WTC11 (cell line): ENCODE data around the gene LRR1. TPM values are rescaled to one million over a fixed set of nuclear protein-coding genes. Genes with fewer than 3 reads are reported as not detected.

Experiments used
- ATAC-seq: fragments of 200-7000 bp; cut with Tn5 transposase; 2 replicates; pipeline ENCODE4 v1.10.0; 2021; ENCODE audit warnings: mild to moderate bottlenecking, moderate library complexity
- CTCF ChIA-PET: fragments of 300-600 bp; sonication (Branson Sonifier 250); formaldehyde crosslinking; loops from one replicate; lab custom pipeline; 2021; ENCODE audit warnings: antibody characterized with exemption; lab: Charles Lee
- POLR2A ChIA-PET: fragments of 350-600 bp; sonication (Branson Sonifier 250); formaldehyde crosslinking; loops from one replicate; lab custom pipeline; 2021; ENCODE audit warnings: antibody characterized with exemption; lab: Charles Lee
- DNase-seq: peaks from one replicate; pipeline ENCODE4 v3.0.0; 2021; ENCODE audit warnings: low spot score
- H3K27ac Mint-ChIP-seq: 2 replicates; pipeline ENCODE4 v1.8.0; 2021; ENCODE audit warnings: mixed read lengths
- H3K27me3 Mint-ChIP-seq: 2 replicates; pipeline ENCODE4 v1.8.0; 2021; ENCODE audit warnings: low read depth, mild to moderate bottlenecking, moderate library complexity, mixed read lengths
- H3K36me3 Mint-ChIP-seq: 2 replicates; pipeline ENCODE4 v1.8.0; 2021; ENCODE audit warnings: mixed read lengths
- H3K4me1 Mint-ChIP-seq: 2 replicates; pipeline ENCODE4 v1.8.0; 2022; ENCODE audit warnings: mixed read lengths
- H3K4me3 Mint-ChIP-seq: 2 replicates; pipeline ENCODE4 v1.8.0; 2021; ENCODE audit warnings: mild to moderate bottlenecking, moderate library complexity, mixed read lengths
- H3K9me3 Mint-ChIP-seq: 2 replicates; pipeline ENCODE4 v1.8.0; 2021; ENCODE audit warnings: mixed read lengths
- EMX1 ChIP-seq: fragments of 250-450 bp; sonication (Bioruptor Pico); IDR thresholded peaks from 2 replicates; pipeline ENCODE4 v1.8.0; 2021; ENCODE audit warnings: mild to moderate bottlenecking
- GABPB1 ChIP-seq: sonication (generic); formaldehyde crosslinking; IDR thresholded peaks from 2 replicates; pipeline ENCODE4 v1.8.1; 2023; ENCODE audit warnings: mild to moderate bottlenecking, missing genetic modification reagents
- GTF2I ChIP-seq: fragments of 250-450 bp; sonication (Bioruptor Pico); conservative IDR thresholded peaks from 2 replicates; pipeline ENCODE4 v1.4.0; 2021; ENCODE audit warnings: mild to moderate bottlenecking
- HMGA2 ChIP-seq: fragments of 250-450 bp; sonication (Bioruptor Pico); IDR thresholded peaks from 2 replicates; pipeline ENCODE4 v1.4.0; 2021; ENCODE audit warnings: mild to moderate bottlenecking, moderate library complexity
- JAZF1 ChIP-seq: fragments of 250-450 bp; sonication (Bioruptor Pico); IDR thresholded peaks from 2 replicates; pipeline ENCODE4 v1.9.0; 2021; ENCODE audit warnings: moderate library complexity, mild to moderate bottlenecking, inconsistent platforms
- MXD4 ChIP-seq: fragments of 250-450 bp; sonication (Bioruptor Pico); IDR thresholded peaks from 2 replicates; pipeline ENCODE4 v1.8.0; 2021; ENCODE audit warnings: mild to moderate bottlenecking, moderate library complexity, borderline replicate concordance
- NR3C1 ChIP-seq: sonication (generic); formaldehyde crosslinking; conservative IDR thresholded peaks from 2 replicates; pipeline ENCODE4 v1.8.1; 2023; ENCODE audit warnings: low read depth, mild to moderate bottlenecking, missing genetic modification reagents
- SP1 ChIP-seq: sonication (generic); formaldehyde crosslinking; conservative IDR thresholded peaks from 2 replicates; pipeline ENCODE4 v1.8.1; 2022; ENCODE audit warnings: missing genetic modification reagents
- TEAD4 ChIP-seq: sonication (generic); formaldehyde crosslinking; IDR thresholded peaks from 2 replicates; pipeline ENCODE4 v1.8.0; 2022; ENCODE audit warnings: mild to moderate bottlenecking, missing genetic modification reagents
- ZNF219 ChIP-seq: sonication (generic); formaldehyde crosslinking; IDR thresholded peaks from 2 replicates; pipeline ENCODE4 v1.8.0; 2023; ENCODE audit warnings: missing genetic modification reagents, mild to moderate bottlenecking, borderline replicate concordance
- total RNA-seq: library from RNA; stranded (reverse); gene quantifications from 3 replicates; pipeline ENCODE4 v1.2.3, GENCODE V29; 2021
- TF ChIP-seq, protein P1 (sequence below): sonication (generic); formaldehyde crosslinking; IDR thresholded peaks from 2 replicates; pipeline ENCODE4 v1.8.1; 2022; ENCODE audit warnings: low read depth, missing genetic modification reagents, borderline replicate concordance
- TF ChIP-seq, protein P2 (sequence below): sonication (generic); formaldehyde crosslinking; IDR thresholded peaks from 2 replicates; pipeline ENCODE4 v1.8.0; 2022; ENCODE audit warnings: mild to moderate bottlenecking, missing genetic modification reagents
- TF ChIP-seq, protein P3 (sequence below): fragments of 250-450 bp; sonication (Bioruptor Pico); IDR thresholded peaks from 2 replicates; pipeline ENCODE4 v1.9.0; 2021; ENCODE audit warnings: moderate library complexity, mild to moderate bottlenecking, inconsistent platforms, borderline replicate concordance
- TF ChIP-seq, protein P4 (sequence below): sonication (generic); formaldehyde crosslinking; IDR thresholded peaks from 2 replicates; pipeline ENCODE4 v1.8.1; 2023; ENCODE audit warnings: mild to moderate bottlenecking, missing genetic modification reagents
- TF ChIP-seq, protein P5 (sequence below): fragments of 250-450 bp; sonication (Bioruptor Pico); IDR thresholded peaks from 2 replicates; pipeline ENCODE4 v1.8.0; 2021; ENCODE audit warnings: mild to moderate bottlenecking
- TF ChIP-seq, protein P6 (sequence below): fragments of 250-450 bp; sonication (Bioruptor Pico); IDR thresholded peaks from 2 replicates; pipeline ENCODE4 v1.9.0; 2021; ENCODE audit warnings: mild to moderate bottlenecking
- TF ChIP-seq, protein P7 (sequence below): sonication (generic); formaldehyde crosslinking; IDR thresholded peaks from 2 replicates; pipeline ENCODE4 v1.8.1; 2023; ENCODE audit warnings: mild to moderate bottlenecking, missing genetic modification reagents, moderate library complexity
- TF ChIP-seq, protein P8 (sequence below): sonication (generic); formaldehyde crosslinking; IDR thresholded peaks from 2 replicates; pipeline ENCODE4 v1.8.1; 2022; ENCODE audit warnings: missing genetic modification reagents, borderline replicate concordance
- TF ChIP-seq, protein P9 (sequence below): sonication (generic); formaldehyde crosslinking; IDR thresholded peaks from 2 replicates; pipeline ENCODE4 v1.8.0; 2023; ENCODE audit warnings: missing genetic modification reagents

The LRR1 gene
- total RNA-seq, 1 experiment from 2014 or later = 42.6 TPM

DNA sequence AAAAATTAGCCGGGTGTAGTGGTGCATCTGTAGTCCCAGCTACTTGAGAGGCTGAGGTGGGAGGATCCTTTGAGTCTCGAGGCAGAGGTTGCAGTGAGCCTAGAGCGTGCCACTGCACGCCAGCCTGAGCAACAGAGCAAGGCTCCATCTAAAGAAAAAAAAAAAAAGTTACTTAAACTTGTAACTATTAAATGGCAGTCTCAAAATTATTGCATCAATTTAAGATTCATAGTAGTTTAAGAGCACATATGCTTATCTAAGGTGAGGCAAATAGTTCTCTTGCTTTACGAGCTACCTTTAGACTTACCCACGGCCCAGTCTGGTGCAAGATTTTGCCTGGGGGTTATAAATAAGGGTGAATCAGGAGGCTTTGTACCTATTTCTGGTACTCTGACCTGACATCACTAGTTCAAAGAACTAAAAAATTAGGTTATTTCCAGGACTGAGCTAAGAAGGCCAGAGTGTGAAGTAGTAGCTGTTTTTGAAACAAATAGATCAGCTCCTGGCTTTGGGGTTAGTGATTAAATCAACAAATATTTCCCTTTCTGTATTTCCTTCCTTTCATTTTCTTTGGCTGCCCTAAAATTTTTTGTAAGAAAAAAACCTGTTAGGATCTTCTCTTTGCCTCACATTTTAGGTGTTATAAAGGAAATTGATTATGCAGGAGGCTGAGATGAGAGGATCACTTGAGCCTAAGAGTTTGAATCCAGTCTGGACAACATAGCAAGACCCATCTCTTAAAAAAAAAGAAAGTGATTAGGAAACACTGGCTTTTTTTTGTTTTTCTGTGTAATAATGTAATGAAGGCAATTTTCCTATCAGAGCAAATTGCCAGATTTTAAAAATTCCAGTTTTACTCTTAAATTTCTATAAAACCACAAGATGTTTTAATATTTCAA is 25.4 kb downstream of the LRR1 start:
- POLR2A ChIA-PET = interaction anchor here (0.9 to 1.3 kb wide), 2 partner anchors 10 to 228 kb away, joined by 3 to 5 read pairs; partner anchors contain the start of gene NEMF
- ATAC-seq = no peak
- no peak for DNase-seq
- Mint-ChIP-seq H3K4me1 (peaks cover 17% of the 10 kb centered on the region), H3K4me3 (no peak overlapping the region)
- TF ChIP-seq ZNF219 (CRISPR knock-in tag) = no peak
- 0 out of 2 replicates have a peak, but pooled peaks have one; percentile 65 for TF ChIP-seq GTF2I (CRISPR knock-in tag)
- TF ChIP-seq, all 79 proteins: peak for 1
- CTCF ChIA-PET = interaction anchor here (0.7 to 1.2 kb wide), 3 partner anchors 10 to 400 kb away, joined by 3 to 8 read pairs (median 3); partner anchors contain the start of gene NEMF
- H3K27me3 Mint-ChIP-seq = no peaks in the 10 kb centered on the region
- H3K36me3 Mint-ChIP-seq = peaks cover 21% of the 10 kb centered on the region
- no peaks in the 10 kb centered on the region for H3K9me3 Mint-ChIP-seq
- H3K27ac Mint-ChIP-seq = peak overlapping the region; percentile 32; the same call in 1 of the 2 replicates

DNA sequence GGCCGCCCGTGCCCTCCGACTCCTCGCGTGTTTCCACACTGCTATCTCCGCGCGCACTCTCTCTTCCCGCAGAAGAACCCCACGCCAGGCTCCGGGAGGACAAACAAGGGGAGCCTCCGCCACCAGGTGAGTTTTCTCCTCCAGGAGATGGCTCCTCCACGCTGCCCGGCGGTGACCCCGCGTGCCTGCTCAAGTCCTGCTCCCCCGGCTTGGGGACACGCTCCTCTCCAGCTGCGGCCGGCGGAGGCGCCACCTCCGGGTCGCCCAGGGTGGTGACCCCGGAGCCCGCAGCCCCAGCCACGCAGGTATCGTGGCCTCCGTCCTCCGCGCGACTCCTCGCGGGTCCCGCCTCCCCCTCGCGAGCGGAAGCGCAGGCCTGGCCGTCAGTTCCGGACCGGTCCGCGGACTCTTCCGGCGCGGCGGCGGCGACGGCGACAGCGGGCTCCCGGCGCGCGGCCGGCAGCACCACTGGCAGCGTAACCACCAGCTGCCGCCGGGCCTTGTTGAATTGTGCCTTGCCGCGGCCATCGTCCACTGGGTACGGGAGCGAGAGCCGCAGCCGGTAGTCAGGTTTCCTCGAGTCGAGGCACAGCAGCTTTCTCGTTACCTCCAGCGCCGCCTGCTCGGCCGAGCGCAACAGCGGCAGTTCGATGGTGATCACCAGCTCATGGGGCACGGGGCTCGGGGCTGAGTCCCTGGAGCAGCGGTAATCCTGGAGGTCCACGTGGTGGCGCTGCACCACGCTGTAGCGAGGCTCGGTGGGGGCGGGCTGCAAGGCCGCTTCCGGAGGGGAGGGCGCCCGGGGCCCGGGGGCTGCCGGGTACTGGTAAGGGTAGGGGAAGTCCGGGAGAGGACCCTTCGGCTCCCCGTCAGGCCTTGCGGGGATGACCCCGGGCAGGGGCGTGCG is 35.2 kb downstream of the LRR1 start:
- Mint-ChIP-seq H3K4me3 (peak overlapping the region; percentile 96), H3K27me3 (no peaks in the 10 kb centered on the region), H3K4me1 (peaks cover 25% of the 10 kb centered on the region), H3K9me3 (no peaks in the 10 kb centered on the region), H3K36me3 (peaks cover 30% of the 10 kb centered on the region), H3K27ac (peak overlapping the region; percentile 98)
- peak; percentile 91 for ATAC-seq
- ChIA-PET CTCF (interaction anchor here (0.5 to 2.9 kb wide), 23 partner anchors 9 to 259 kb away, joined by 3 to 31 read pairs (median 5); partner anchors contain the start of genes ARF6, KLHDC1, KLHDC2 and LRR1), POLR2A (interaction anchor here (0.5 to 3.5 kb wide), 9 partner anchors 10 to 140 kb away, joined by 3 to 39 read pairs (median 5); partner anchors contain the start of genes KLHDC1, KLHDC2, LRR1 and MGAT2)
- DNase-seq = peak; percentile 96
- TF ChIP-seq JAZF1 (CRISPR knock-in tag) = no peak
- TF ChIP-seq, protein P1, sequence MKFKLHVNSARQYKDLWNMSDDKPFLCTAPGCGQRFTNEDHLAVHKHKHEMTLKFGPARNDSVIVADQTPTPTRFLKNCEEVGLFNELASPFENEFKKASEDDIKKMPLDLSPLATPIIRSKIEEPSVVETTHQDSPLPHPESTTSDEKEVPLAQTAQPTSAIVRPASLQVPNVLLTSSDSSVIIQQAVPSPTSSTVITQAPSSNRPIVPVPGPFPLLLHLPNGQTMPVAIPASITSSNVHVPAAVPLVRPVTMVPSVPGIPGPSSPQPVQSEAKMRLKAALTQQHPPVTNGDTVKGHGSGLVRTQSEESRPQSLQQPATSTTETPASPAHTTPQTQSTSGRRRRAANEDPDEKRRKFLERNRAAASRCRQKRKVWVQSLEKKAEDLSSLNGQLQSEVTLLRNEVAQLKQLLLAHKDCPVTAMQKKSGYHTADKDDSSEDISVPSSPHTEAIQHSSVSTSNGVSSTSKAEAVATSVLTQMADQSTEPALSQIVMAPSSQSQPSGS = no peak
- TF ChIP-seq, protein P2, sequence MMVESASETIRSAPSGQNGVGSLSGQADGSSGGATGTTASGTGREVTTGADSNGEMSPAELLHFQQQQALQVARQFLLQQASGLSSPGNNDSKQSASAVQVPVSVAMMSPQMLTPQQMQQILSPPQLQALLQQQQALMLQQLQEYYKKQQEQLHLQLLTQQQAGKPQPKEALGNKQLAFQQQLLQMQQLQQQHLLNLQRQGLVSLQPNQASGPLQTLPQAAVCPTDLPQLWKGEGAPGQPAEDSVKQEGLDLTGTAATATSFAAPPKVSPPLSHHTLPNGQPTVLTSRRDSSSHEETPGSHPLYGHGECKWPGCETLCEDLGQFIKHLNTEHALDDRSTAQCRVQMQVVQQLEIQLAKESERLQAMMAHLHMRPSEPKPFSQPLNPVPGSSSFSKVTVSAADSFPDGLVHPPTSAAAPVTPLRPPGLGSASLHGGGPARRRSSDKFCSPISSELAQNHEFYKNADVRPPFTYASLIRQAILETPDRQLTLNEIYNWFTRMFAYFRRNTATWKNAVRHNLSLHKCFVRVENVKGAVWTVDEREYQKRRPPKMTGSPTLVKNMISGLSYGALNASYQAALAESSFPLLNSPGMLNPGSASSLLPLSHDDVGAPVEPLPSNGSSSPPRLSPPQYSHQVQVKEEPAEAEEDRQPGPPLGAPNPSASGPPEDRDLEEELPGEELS (CRISPR knock-in tag) = no peak
- TF ChIP-seq, protein P3, sequence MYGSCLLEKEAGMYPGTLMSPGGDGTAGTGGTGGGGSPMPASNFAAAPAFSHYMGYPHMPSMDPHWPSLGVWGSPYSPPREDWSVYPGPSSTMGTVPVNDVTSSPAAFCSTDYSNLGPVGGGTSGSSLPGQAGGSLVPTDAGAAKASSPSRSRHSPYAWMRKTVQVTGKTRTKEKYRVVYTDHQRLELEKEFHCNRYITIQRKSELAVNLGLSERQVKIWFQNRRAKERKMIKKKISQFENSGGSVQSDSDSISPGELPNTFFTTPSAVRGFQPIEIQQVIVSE = no peak
- no peak for TF ChIP-seq HMGA2
- TF ChIP-seq SP1 = peak; percentile 90
- TF ChIP-seq, protein P4, sequence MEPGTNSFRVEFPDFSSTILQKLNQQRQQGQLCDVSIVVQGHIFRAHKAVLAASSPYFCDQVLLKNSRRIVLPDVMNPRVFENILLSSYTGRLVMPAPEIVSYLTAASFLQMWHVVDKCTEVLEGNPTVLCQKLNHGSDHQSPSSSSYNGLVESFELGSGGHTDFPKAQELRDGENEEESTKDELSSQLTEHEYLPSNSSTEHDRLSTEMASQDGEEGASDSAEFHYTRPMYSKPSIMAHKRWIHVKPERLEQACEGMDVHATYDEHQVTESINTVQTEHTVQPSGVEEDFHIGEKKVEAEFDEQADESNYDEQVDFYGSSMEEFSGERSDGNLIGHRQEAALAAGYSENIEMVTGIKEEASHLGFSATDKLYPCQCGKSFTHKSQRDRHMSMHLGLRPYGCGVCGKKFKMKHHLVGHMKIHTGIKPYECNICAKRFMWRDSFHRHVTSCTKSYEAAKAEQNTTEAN (CRISPR knock-in tag) = peak; percentile 81; the same call in 1 of the 2 replicates
- TF ChIP-seq, protein P5, sequence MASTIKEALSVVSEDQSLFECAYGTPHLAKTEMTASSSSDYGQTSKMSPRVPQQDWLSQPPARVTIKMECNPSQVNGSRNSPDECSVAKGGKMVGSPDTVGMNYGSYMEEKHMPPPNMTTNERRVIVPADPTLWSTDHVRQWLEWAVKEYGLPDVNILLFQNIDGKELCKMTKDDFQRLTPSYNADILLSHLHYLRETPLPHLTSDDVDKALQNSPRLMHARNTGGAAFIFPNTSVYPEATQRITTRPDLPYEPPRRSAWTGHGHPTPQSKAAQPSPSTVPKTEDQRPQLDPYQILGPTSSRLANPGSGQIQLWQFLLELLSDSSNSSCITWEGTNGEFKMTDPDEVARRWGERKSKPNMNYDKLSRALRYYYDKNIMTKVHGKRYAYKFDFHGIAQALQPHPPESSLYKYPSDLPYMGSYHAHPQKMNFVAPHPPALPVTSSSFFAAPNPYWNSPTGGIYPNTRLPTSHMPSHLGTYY (CRISPR knock-in tag) = no peak
- TF ChIP-seq, protein P6, sequence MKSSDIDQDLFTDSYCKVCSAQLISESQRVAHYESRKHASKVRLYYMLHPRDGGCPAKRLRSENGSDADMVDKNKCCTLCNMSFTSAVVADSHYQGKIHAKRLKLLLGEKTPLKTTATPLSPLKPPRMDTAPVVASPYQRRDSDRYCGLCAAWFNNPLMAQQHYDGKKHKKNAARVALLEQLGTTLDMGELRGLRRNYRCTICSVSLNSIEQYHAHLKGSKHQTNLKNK (CRISPR knock-in tag) = no peak
- TF ChIP-seq, protein P7, sequence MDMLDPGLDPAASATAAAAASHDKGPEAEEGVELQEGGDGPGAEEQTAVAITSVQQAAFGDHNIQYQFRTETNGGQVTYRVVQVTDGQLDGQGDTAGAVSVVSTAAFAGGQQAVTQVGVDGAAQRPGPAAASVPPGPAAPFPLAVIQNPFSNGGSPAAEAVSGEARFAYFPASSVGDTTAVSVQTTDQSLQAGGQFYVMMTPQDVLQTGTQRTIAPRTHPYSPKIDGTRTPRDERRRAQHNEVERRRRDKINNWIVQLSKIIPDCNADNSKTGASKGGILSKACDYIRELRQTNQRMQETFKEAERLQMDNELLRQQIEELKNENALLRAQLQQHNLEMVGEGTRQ (CRISPR knock-in tag) = peak; percentile 68
- TF ChIP-seq, protein P8, sequence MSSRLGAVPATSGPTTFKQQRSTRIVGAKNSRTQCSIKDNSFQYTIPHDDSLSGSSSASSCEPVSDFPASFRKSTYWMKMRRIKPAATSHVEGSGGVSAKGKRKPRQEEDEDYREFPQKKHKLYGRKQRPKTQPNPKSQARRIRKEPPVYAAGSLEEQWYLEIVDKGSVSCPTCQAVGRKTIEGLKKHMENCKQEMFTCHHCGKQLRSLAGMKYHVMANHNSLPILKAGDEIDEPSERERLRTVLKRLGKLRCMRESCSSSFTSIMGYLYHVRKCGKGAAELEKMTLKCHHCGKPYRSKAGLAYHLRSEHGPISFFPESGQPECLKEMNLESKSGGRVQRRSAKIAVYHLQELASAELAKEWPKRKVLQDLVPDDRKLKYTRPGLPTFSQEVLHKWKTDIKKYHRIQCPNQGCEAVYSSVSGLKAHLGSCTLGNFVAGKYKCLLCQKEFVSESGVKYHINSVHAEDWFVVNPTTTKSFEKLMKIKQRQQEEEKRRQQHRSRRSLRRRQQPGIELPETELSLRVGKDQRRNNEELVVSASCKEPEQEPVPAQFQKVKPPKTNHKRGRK (CRISPR knock-in tag) = 0 out of 2 replicates have a peak, but pooled peaks have one; percentile 19
- TF ChIP-seq MXD4 = no peak
- 0 out of 2 replicates have a peak, but pooled peaks have one; percentile 23 for TF ChIP-seq NR3C1 (CRISPR knock-in tag)
- peak; percentile 13; the same call in 1 of the 2 replicates for TF ChIP-seq GABPB1 (CRISPR knock-in tag)
- TF ChIP-seq EMX1 = no peak
- TF ChIP-seq, protein P9, sequence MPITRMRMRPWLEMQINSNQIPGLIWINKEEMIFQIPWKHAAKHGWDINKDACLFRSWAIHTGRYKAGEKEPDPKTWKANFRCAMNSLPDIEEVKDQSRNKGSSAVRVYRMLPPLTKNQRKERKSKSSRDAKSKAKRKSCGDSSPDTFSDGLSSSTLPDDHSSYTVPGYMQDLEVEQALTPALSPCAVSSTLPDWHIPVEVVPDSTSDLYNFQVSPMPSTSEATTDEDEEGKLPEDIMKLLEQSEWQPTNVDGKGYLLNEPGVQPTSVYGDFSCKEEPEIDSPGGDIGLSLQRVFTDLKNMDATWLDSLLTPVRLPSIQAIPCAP (CRISPR knock-in tag) = no peak; the same call in 1 of the 2 replicates
- TF ChIP-seq TEAD4 (CRISPR knock-in tag) = no peak
